Middle frontal gyrus (tissue), 1 donor: ENCODE results near the gene PNPO.

Experiments
- DNase-seq: peaks from one replicate; pipeline ENCODE4 v3.0.0-alpha.2; 2015; ENCODE audit warnings: low spot score; ENCODE audit errors: extremely low spot score

The PNPO gene

GRCh38 chr17:47941246-47942095 is at the start of gene PNPO:
Gene PNPO (plus strand): TSS chr17:47941571. CDS start chr17:47941676, 105 bp downstream.
- DNase-seq = peak; percentile 98

- no peak for DNase-seq
Observed at GRCh38 chr17:47894498-47895346, 46.6 kb upstream of the PNPO start.

- DNase-seq = no peak
Observed at GRCh38 chr17:47895347-47895855, 46.0 kb upstream of the PNPO start.

- peak; percentile 99 for DNase-seq
Observed at GRCh38 chr17:47895856-47896671, 45.3 kb upstream of the PNPO start, which contains the start of gene SP2. Gene SP2 (plus strand): TSS chr17:47896236. CDS start chr17:47896287, 51 bp downstream.

- DNase-seq = no peak
Observed at GRCh38 chr17:47896672-47897490, 44.5 kb upstream of the PNPO start.

- DNase-seq = no peak
Observed at GRCh38 chr17:47897561-47897960, 43.8 kb upstream of the PNPO start.

GRCh38 chr17:47898241-47898640 is 43.1 kb upstream of the PNPO start:
- DNase-seq = no peak

- DNase-seq = no peak
Observed at GRCh38 chr17:47899643-47900042, 41.7 kb upstream of the PNPO start.

- DNase-seq = no peak
Observed at GRCh38 chr17:47901423-47901822, 39.9 kb upstream of the PNPO start.

GRCh38 chr17:47902039-47902744 is 39.2 kb upstream of the PNPO start:
- DNase-seq = no peak

- DNase-seq = peak; percentile 82
Observed at GRCh38 chr17:47905221-47905733, 36.1 kb upstream of the PNPO start.

- no peak for DNase-seq
Observed at GRCh38 chr17:47906443-47906842, 34.9 kb upstream of the PNPO start.

- no peak for DNase-seq
Observed at GRCh38 chr17:47907932-47908562, 33.3 kb upstream of the PNPO start.

- no peak for DNase-seq
Observed at GRCh38 chr17:47913050-47913449, 28.3 kb upstream of the PNPO start.

- no peak for DNase-seq
Observed at GRCh38 chr17:47914306-47914948, 26.9 kb upstream of the PNPO start.

- no peak for DNase-seq
Observed at GRCh38 chr17:47915776-47916398, 25.5 kb upstream of the PNPO start.

GRCh38 chr17:47916489-47917208 is 24.7 kb upstream of the PNPO start:
- no peak for DNase-seq
